Activated CD8-positive, alpha-beta memory T cell treated with anti-CD3 and anti-CD28 coated beads, Interleukin-2, amount 50 U/mL, for 1 hour (primary cell): ENCODE measurements around the gene ST8SIA6.
"Not testable (repeated sequence)": the region's sequence is repeated elsewhere in the genome, so short reads cannot be mapped to it uniquely, and the experiment has no call there.

Experiments used
- DNase-seq: peaks from one replicate; pipeline ENCODE4 v3.0.0-alpha.2; 2020; ENCODE audit errors: extremely low read depth

The ST8SIA6 gene

GRCh38 chr10:17427201-17427600 lies 27.2 kb downstream of the ST8SIA6 start:
- no peak for DNase-seq

GRCh38 chr10:17426263-17426750 lies 28.1 kb downstream of the ST8SIA6 start:
- DNase-seq = no peak

- DNase-seq = no peak
Measured at GRCh38 chr10:17425584-17426262, 28.7 kb downstream of the ST8SIA6 start.

GRCh38 chr10:17423632-17424186 lies 30.7 kb downstream of the ST8SIA6 start:
- no peak for DNase-seq

- no peak for DNase-seq
Measured at GRCh38 chr10:17422931-17423330, 31.5 kb downstream of the ST8SIA6 start.

- no peak for DNase-seq
Measured at GRCh38 chr10:17418249-17418648, 36.1 kb downstream of the ST8SIA6 start.

- no peak for DNase-seq
Measured at GRCh38 chr10:17416442-17417211, 37.8 kb downstream of the ST8SIA6 start.

GRCh38 chr10:17415046-17415658 lies 39.2 kb downstream of the ST8SIA6 start:
- DNase-seq = no peak

GRCh38 chr10:17414484-17414883 lies 39.9 kb downstream of the ST8SIA6 start:
- no peak for DNase-seq

- no peak for DNase-seq
Measured at GRCh38 chr10:17413876-17414275, 40.5 kb downstream of the ST8SIA6 start.

- no peak for DNase-seq
Measured at GRCh38 chr10:17412323-17412722, 42.1 kb downstream of the ST8SIA6 start.

- DNase-seq = no peak
Measured at GRCh38 chr10:17410907-17411306, 43.5 kb downstream of the ST8SIA6 start.

- DNase-seq = no peak
Measured at GRCh38 chr10:17409170-17409733, 45.1 kb downstream of the ST8SIA6 start.

GRCh38 chr10:17407047-17407446 lies 47.3 kb downstream of the ST8SIA6 start:
- no peak for DNase-seq

GRCh38 chr10:17406036-17406834 lies 48.2 kb downstream of the ST8SIA6 start:
- DNase-seq = no peak

- DNase-seq = no peak
Measured at GRCh38 chr10:17403161-17403560, 51.2 kb downstream of the ST8SIA6 start.

- not testable (repeated sequence) for DNase-seq
Measured at GRCh38 chr10:17402040-17402439, 52.4 kb downstream of the ST8SIA6 start.

GRCh38 chr10:17396004-17396403 lies 58.4 kb downstream of the ST8SIA6 start:
- DNase-seq = no peak

- DNase-seq = no peak
Measured at GRCh38 chr10:17394854-17395253, 59.5 kb downstream of the ST8SIA6 start.

GRCh38 chr10:17387861-17388503 lies 66.4 kb downstream of the ST8SIA6 start:
- no peak for DNase-seq

- DNase-seq = no peak
Measured at GRCh38 chr10:17386616-17387075, 67.7 kb downstream of the ST8SIA6 start.
